ENCODE data around the gene KIAA0319L.

GRCh38 chr1:35490250-35490649, 67.0 kb downstream of the KIAA0319L start:
- TF ChIP-seq CTCF (IDR thresholded peaks at IDR 0.05) (no peak), POLR2A (IDR thresholded peaks at IDR 0.05) (no peak)

Data from testis (tissue), 2 donors.